Endothelial cell of umbilical vein (primary cell): ENCODE data around the gene TMEM222. TPM values are rescaled to one million over a fixed set of nuclear protein-coding genes. Genes with fewer than 3 reads are reported as not detected.

ENCODE experiments used
- BruUV-seq: library from RNA; stranded (reverse); fragments of 400-500 nt; replicated peaks from 2 replicates; lab custom pipeline; 2021; lab: Mats Ljungman, UMichigan
- CTCF ChIA-PET: fragments of 300-600, 350-600 bp; sonication (Branson Sonifier 250); formaldehyde crosslinking; loops from one replicate; lab custom pipeline; 2021; ENCODE audit warnings: antibody characterized with exemption, inconsistent platforms; lab: Charles Lee
- POLR2A ChIA-PET: fragments of 300-600, 350-600 bp; sonication (Branson Sonifier 250); formaldehyde crosslinking; loops from one replicate; lab custom pipeline; 2021; ENCODE audit warnings: antibody characterized with exemption, inconsistent platforms; lab: Charles Lee
- DNase-seq: peaks from one replicate; pipeline ENCODE4 v3.0.0-alpha.2; 2011; ENCODE audit warnings: low read depth, low spot score
- FAIRE-seq: peaks from 2 replicates; lab custom pipeline; 2011; peaks lifted over from hg19 to GRCh38; lab: Jason Lieb, UNC
- H2AFZ ChIP-seq: 2 replicates; pipeline ENCODE4 v1.6.0; 2012; ENCODE audit warnings: low read depth, low read length, control low read depth, inconsistent platforms
- H3K27ac ChIP-seq: 2 replicates; pipeline ENCODE4 v1.5.1; 2011; ENCODE audit warnings: low read depth, mild to moderate bottlenecking, control low read depth, low read length, moderate library complexity; ENCODE audit not compliant: insufficient read depth
- H3K27me3 ChIP-seq, 2 experiments: 2 replicates each; pipeline versions ENCODE4 v1.6.0 to v1.6.1; 2011; ENCODE audit warnings: low read length in 2 of 2, mixed read lengths in 1 of 2; ENCODE audit not compliant: control insufficient read depth in 2 of 2, insufficient read depth in 2 of 2
- H3K36me3 ChIP-seq, 2 experiments: 2 replicates in 1 of 2; 3 replicates in 1 of 2; pipeline ENCODE4 v1.5.1; 2011; ENCODE audit warnings: low read length in 2 of 2, mild to moderate bottlenecking in 1 of 2, moderate library complexity in 1 of 2; ENCODE audit not compliant: control insufficient read depth in 2 of 2, insufficient read depth in 2 of 2; ENCODE audit errors: extremely low read depth in 1 of 2
- H3K4me1 ChIP-seq: 3 replicates; pipeline ENCODE4 v1.5.1; 2011; ENCODE audit warnings: mild to moderate bottlenecking, low read length; ENCODE audit not compliant: control insufficient read depth, insufficient read depth; ENCODE audit errors: extremely low read depth
- H3K4me2 ChIP-seq: 2 replicates; pipeline ENCODE4 v1.6.1; 2011; ENCODE audit warnings: low read length, control low read depth, mixed read lengths; ENCODE audit not compliant: insufficient read depth
- H3K4me3 ChIP-seq, 3 experiments: fragments of 200-600 bp in 1 of 3; sonication (generic), shearing (Covaris generic) in 1 of 3; replicated peaks in 1 of 3; 2 replicates each; pipeline ENCODE4 v1.5.1; 2011 to 2016; ENCODE audit warnings: control low read depth in 3 of 3, low read length in 3 of 3, mild to moderate bottlenecking in 2 of 3, inconsistent platforms in 1 of 3, low read depth in 1 of 3, moderate library complexity in 1 of 3; ENCODE audit not compliant: insufficient read depth in 1 of 3
- H3K79me2 ChIP-seq: 2 replicates; pipeline ENCODE4 v1.6.0; 2012; ENCODE audit warnings: low read length, inconsistent platforms; ENCODE audit not compliant: control insufficient read depth, insufficient read depth
- H3K9ac ChIP-seq: replicated peaks from 2 replicates; pipeline ENCODE3; 2011; ENCODE audit warnings: low read length, control low read depth; ENCODE audit not compliant: insufficient read depth; ENCODE audit errors: extremely low read depth
- H3K9me1 ChIP-seq: replicated peaks from 3 replicates; pipeline ENCODE4 v1.6.0; 2011; ENCODE audit warnings: mild to moderate bottlenecking, low read length; ENCODE audit not compliant: control insufficient read depth, insufficient read depth; ENCODE audit errors: extremely low read depth
- H3K9me3 ChIP-seq: replicated peaks from 2 replicates; pipeline ENCODE4 v1.5.1; 2012; ENCODE audit warnings: low read length, inconsistent platforms; ENCODE audit not compliant: control insufficient read depth, insufficient read depth
- H4K20me1 ChIP-seq: replicated peaks from 2 replicates; pipeline ENCODE3; 2011; ENCODE audit warnings: mild to moderate bottlenecking, low read length; ENCODE audit not compliant: control insufficient read depth, insufficient read depth; ENCODE audit errors: extremely low read depth
- EZH2 ChIP-seq: IDR thresholded peaks from 2 replicates; pipeline ENCODE4 v1.6.1; 2012; ENCODE audit warnings: borderline replicate concordance, low read depth, mild to moderate bottlenecking, moderate library complexity, low read length, inconsistent platforms; ENCODE audit not compliant: severe bottlenecking
- GATA2 ChIP-seq: IDR thresholded peaks from 2 replicates; pipeline ENCODE4 v1.7.0; 2011; ENCODE audit warnings: low read depth, mild to moderate bottlenecking, moderate library complexity, mixed read lengths, low read length; ENCODE audit not compliant: insufficient read length, insufficient read depth
- MYC ChIP-seq: IDR thresholded peaks from one replicate; pipeline ENCODE4 v1.6.1; 2011; ENCODE audit warnings: mild to moderate bottlenecking, low read depth, low read length
- POLR2AphosphoS5 ChIP-seq: IDR thresholded peaks from 2 replicates; pipeline ENCODE4 v1.6.1; 2012; ENCODE audit warnings: low read depth, mild to moderate bottlenecking, control low read depth, low read length, moderate library complexity; ENCODE audit not compliant: insufficient read depth
- dilution Hi-C: fragments of 300-500 bp; cut with MboI; formaldehyde crosslinking; loops from one replicate; pipeline ENCODE4 v1.15.0; 2019; ENCODE audit warnings: low sequenced_read_pairs; ENCODE audit not compliant: extremely low pct_ligation_motif_present
- intact Hi-C: fragments of 100-400 bp; cut with micrococcal nuclease; formaldehyde crosslinking; loops from one replicate; pipeline ENCODE4 v1.10.0; 2022
- polyA plus RNA-seq, 4 experiments: library from polyadenylated mRNA; depleted of rRNA in 3 of 4; stranded (reverse) in 3 of 4; unstranded in 1 of 4; fragments of >200 nt; gene quantifications; 2 replicates each; pipeline versions ENCODE4 v1.2.1 to v1.2.3, GENCODE V29; 2011 to 2012; ENCODE audit warnings: missing spikeins in 1 of 4
- total RNA-seq: library from RNA; stranded (reverse); gene quantifications from 2 replicates; pipeline ENCODE4 v1.2.3, GENCODE V29; 2021
- TF ChIP-seq, protein P1 (sequence below), 2 donors: IDR thresholded peaks; 1 replicate in 1 of 2; 2 replicates in 1 of 2; pipeline ENCODE4 v1.5.1; 2011; ENCODE audit warnings: low read length in 2 of 2, mild to moderate bottlenecking in 2 of 2, moderate library complexity in 2 of 2, control low read depth in 1 of 2, inconsistent platforms in 1 of 2, low read depth in 1 of 2; ENCODE audit not compliant: insufficient read depth in 1 of 2; ENCODE audit errors: extremely low read depth in 1 of 2

Gene TMEM222
- total and polyA plus RNA-seq, 2 donors (not counting 3 experiments of a cell fraction or from before 2014, with no cell fraction given): 45.8 to 76.1 TPM

DNA sequence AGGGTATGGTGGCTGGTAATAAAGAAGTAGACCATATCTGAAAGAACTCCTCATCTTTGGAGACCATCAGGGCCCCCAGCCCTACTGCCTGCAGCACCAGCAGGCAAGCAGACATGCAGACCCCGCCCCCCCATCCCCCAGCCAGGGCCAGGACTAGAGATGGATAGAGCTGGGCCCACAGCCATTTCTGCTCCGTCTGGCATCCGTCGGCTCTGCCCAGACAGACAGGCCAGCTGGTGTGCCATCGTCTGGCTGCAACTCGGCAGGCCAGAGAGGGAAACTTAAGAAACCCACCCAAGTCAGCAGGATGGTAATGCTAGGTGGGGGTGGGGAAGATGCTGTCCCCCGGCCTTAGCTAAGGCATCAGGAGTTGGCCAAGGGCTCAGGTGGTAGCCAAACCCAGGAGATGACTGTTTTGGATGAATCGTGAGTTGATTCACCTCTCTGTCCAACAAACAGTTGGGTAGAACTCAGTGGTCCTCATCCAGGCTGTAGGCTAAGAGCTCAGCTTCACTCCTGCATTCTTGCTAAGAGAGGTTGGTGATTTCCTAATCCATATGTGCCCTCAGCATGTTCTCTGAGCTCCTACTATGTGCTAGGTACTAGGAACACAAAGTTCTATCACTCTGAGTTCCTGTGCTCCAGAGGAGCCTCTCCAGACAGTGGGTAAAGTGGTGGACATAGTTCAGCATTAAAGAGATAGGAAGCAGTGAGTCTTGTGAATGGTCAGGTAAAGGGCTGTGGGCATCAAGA is 23.2 kb upstream of the TMEM222 start:
- H3K4me3 ChIP-seq: no peak overlapping the region
- H3K79me2 ChIP-seq: no peaks in the 10 kb centered on the region
- ChIA-PET POLR2A (no interaction called here), CTCF (interaction anchor here (0.7 to 10.9 kb wide), 10 partner anchors 9 to 311 kb away, joined by 3 to 275 read pairs (median 6); partner anchors contain the start of genes AHDC1 and GPR3)
- BruUV-seq: no TSS peak
- H2AFZ ChIP-seq: no peak overlapping the region
- DNase-seq (no peak), FAIRE-seq (no peak)
- no peaks in the 10 kb centered on the region for H3K9me1 ChIP-seq
- H3K9ac ChIP-seq: no peak overlapping the region
- H4K20me1 ChIP-seq: no peaks in the 10 kb centered on the region
- TF ChIP-seq POLR2AphosphoS5 (no peak), MYC (no peak), GATA2 (no peak), EZH2 (no peak)
- TF ChIP-seq, protein P1, sequence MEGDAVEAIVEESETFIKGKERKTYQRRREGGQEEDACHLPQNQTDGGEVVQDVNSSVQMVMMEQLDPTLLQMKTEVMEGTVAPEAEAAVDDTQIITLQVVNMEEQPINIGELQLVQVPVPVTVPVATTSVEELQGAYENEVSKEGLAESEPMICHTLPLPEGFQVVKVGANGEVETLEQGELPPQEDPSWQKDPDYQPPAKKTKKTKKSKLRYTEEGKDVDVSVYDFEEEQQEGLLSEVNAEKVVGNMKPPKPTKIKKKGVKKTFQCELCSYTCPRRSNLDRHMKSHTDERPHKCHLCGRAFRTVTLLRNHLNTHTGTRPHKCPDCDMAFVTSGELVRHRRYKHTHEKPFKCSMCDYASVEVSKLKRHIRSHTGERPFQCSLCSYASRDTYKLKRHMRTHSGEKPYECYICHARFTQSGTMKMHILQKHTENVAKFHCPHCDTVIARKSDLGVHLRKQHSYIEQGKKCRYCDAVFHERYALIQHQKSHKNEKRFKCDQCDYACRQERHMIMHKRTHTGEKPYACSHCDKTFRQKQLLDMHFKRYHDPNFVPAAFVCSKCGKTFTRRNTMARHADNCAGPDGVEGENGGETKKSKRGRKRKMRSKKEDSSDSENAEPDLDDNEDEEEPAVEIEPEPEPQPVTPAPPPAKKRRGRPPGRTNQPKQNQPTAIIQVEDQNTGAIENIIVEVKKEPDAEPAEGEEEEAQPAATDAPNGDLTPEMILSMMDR (IDR thresholded peaks at IDR 0.05; ENCODE audit: extremely low read depth in 1 of 2, insufficient read depth in 1 of 2, low read depth in 1 of 2, low read length in 2 of 2): no peak
- dilution Hi-C loops: no loop called here
- H3K27ac ChIP-seq: no peak overlapping the region
- H3K4me2 ChIP-seq: no peak overlapping the region
- H3K36me3 ChIP-seq: peaks cover 0 to 24% of the 10 kb centered on the region in 2 experiments
- intact Hi-C loops: no loop called here
- no peaks in the 10 kb centered on the region for H3K27me3 ChIP-seq
- H3K9me3 ChIP-seq: no peaks in the 10 kb centered on the region
- H3K4me1 ChIP-seq: no peaks in the 10 kb centered on the region
